Measurements from ENCODE around the gene CITED2.
A peak's percentile ranks its signal among the peaks of the same experiment; 100 is the strongest.
"Not testable (repeated sequence)": the region's sequence is repeated elsewhere in the genome, so short reads cannot be mapped to it uniquely, and the experiment has no call there.

CITED2 gene

DNA sequence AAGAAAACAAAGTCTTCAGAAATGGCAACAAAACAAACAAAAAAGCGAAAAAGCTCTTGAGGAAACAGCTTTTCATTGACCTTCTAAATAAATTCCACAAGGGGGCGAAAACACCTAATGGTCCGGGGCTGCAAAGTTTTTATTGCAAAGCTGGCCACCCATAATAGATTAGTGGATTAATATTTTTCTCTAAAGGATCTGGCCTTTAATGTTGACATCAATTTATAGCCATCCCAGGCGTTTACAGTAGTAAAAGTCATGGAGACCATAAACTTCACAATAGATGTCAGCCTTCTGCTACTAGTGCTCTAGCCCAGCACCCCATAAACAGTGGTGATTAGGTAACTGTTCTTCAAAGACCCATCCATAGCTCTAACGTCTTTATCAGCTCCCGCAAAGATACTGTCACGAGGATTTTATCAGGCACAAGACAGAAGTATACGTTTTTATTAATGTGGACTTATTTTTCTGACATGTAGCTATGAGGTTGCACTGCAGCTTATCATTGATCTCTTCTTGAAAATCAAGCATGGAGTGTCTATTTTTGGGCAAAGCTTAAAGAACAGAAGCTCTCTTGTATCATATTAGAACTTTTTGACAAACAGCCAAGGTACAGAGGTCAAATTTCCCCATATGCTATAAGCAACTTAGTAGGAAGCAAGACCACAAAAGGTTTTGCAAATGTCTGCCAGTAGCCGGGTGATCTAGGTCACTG, 4.7 kb downstream of the CITED2 start:
- no peak overlapping the region for H3K4me3 ChIP-seq (ENCODE audit: low read depth, low read length)
- TF ChIP-seq, protein P1, sequence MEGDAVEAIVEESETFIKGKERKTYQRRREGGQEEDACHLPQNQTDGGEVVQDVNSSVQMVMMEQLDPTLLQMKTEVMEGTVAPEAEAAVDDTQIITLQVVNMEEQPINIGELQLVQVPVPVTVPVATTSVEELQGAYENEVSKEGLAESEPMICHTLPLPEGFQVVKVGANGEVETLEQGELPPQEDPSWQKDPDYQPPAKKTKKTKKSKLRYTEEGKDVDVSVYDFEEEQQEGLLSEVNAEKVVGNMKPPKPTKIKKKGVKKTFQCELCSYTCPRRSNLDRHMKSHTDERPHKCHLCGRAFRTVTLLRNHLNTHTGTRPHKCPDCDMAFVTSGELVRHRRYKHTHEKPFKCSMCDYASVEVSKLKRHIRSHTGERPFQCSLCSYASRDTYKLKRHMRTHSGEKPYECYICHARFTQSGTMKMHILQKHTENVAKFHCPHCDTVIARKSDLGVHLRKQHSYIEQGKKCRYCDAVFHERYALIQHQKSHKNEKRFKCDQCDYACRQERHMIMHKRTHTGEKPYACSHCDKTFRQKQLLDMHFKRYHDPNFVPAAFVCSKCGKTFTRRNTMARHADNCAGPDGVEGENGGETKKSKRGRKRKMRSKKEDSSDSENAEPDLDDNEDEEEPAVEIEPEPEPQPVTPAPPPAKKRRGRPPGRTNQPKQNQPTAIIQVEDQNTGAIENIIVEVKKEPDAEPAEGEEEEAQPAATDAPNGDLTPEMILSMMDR (IDR thresholded peaks at IDR 0.05; ENCODE audit: low read depth, low read length) = peak; percentile 40; the same call in 1 of the 2 replicates

DNA sequence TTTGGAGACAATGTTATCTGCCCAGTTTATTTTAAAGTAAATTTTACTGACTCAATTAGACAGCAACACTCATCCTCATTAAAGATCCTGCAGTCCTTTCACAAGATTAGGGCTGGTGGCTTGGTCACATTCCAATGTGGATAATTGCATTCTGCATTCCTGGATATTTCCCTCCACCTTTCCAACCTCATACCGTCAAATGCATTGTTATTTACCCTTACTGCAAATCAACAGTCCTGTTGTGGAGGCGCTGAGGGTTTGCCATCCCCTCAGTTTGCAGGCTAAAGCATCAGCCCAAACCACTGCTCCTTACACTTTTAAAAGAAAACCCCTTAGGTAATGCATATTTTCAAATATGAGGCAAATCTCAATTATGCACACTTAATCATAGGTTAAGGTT, 5.4 kb downstream of the CITED2 start:
- no peak overlapping the region for H3K4me3 ChIP-seq (ENCODE audit: low read depth, low read length)
- TF ChIP-seq, protein P1 (IDR thresholded peaks at IDR 0.05; ENCODE audit: low read depth, low read length) = no peak

DNA sequence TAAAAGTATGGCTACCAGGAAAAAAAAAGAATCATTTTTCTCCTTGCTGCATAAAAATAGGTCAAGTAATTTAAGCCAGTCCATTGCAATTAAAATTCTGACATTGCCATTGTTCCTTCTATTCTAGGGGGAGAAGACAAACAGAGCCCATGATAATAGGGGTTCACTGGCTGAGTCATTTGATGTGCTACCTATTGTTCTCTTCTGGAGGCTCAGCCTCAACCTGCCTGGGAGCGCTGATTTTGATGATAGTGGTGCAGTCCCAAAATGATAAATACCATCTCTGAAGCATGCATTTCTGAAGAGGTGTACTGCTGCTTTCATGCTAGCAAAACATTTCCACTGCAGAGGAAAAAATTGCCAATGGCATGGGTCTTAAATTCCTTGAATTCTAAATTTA, 5.8 kb downstream of the CITED2 start:
- H3K4me3 ChIP-seq (ENCODE audit: low read depth, low read length) = no peak overlapping the region
- TF ChIP-seq, protein P1 (IDR thresholded peaks at IDR 0.05; ENCODE audit: low read depth, low read length) = no peak

DNA sequence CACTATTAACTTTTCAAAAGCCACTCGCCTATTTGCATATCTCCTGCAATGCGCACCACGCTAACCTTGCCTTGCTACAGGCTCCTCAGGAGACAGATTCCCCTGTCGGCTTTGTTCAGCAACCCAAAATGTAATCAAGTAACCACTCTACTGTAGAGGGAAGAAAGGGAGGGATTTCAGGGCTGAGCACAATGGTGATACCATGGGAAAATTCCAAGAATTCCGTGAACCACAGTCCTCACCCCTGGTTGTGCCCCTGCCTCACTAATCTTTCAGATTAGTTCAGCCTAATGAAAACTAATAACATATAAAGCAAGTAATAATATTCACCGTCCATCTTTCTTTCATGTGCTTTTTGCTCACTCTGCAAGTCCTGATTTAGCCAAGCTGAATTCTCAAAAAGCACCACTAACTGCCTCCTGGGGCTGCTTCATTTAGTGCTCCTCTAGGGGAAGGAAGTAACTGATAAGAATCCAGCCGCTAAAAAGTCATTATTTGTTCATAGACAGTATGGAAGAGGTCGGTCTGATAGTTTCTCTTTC, 6.6 kb downstream of the CITED2 start:
- TF ChIP-seq, protein P1 (IDR thresholded peaks at IDR 0.05; ENCODE audit: low read depth, low read length) = no peak
- no peak overlapping the region for H3K4me3 ChIP-seq (ENCODE audit: low read depth, low read length)

DNA sequence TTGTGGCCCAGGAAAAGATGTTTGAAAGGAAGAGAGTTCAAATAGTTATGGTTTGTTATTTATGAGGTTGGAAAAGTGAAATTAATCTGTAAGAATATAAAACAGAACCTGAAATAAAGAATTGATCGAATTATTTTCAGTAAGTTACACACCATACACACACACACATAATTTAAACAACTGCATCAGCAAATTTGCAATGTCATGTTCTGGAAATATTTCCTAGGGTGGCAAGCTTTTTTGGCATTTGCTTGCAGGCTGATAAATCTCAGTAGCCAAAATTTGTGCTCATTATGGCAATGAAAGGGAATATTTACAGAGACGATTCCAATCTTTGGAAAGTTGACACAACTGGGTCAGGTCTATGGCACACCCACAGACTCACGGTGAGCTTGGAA, 9.5 kb downstream of the CITED2 start:
- no peak overlapping the region for H3K4me3 ChIP-seq (ENCODE audit: low read depth, low read length)
- TF ChIP-seq, protein P1 (IDR thresholded peaks at IDR 0.05; ENCODE audit: low read depth, low read length) = no peak

DNA sequence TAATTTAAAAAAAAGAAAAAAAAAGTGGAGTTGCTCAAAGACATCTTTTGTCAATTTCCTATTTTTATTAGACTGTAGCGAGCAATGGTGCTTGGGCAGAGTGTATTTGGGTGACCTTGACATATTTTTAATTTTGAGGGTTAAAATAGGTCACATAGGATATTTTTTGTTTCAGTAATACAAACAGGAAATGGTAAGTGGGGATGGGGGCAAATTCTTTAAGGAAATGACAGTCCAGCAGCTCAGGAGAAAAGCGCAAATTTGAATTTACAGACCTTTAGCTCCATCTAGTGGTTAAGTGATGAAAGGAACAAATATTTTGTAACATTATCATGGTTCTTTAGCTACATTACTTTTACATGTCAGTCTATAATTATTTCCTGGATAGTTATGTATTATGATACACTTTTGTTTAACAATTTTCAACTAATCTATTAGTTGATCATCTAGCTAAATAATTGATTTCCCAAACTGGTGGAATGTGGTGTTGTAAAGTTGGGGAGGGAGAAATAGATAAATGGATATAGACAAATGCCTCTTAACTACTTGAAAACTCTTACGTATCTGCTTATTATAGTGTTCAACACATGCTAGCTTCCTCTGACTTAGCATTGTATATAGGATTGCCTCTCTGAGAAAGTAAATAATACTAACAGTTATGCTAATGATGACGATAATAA, 10.0 kb downstream of the CITED2 start:
- no peak overlapping the region for H3K4me3 ChIP-seq (ENCODE audit: low read depth, low read length)
- TF ChIP-seq, protein P1 (IDR thresholded peaks at IDR 0.05; ENCODE audit: low read depth, low read length) = no peak

DNA sequence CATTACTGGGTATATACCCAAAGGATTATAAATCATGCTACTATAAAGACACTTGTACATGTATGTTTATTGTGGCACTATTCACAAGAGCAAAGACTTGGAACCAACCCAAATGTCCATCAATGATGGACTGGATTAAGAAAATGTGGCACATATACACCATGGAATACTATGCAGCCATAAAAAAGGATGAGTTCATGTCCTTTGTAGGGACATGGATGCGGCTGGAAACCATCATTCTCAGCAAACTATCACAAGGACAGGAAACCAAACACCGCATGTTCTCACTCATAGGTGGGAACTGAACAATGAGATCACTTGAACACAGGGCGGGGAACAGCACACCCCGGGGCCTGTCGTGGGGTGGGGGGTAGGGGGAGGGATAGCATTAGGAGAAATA, 10.7 kb downstream of the CITED2 start:
- not testable (repeated sequence) for H3K4me3 ChIP-seq (ENCODE audit: low read depth, low read length)

DNA sequence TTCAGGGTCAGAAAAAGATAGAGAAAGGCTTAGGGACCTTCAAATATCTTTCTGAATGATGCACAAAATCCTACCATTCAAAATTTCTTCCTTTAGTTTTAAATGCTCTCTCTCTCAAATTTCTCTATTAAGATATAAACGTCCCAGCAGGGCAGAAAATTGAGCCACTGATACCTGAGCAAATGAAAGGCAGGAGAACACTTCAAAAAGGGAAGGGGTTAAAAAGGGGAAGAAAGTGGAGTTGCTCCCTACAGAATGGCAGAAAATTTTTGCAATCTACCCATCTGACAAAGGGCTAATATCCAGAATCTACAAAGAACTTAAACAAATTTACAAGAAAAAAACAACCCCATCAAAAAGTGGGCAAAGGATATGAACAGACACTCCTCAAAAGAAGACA, 11.3 kb downstream of the CITED2 start:
- not testable (repeated sequence) for H3K4me3 ChIP-seq (ENCODE audit: low read depth, low read length)
